HG03575 (cell line): ENCODE measurements around the gene HAP1.

ENCODE experiments used
- ATAC-seq: cut with Tn5 transposase; IDR thresholded peaks from one replicate; pipeline ENCODE4 v1.9.1; 2021; ENCODE audit not compliant: unreplicated experiment, insufficient number of reproducible peaks, low FRiP score; ENCODE audit errors: extremely low read depth

Gene HAP1

GRCh38 chr17:41767324-41768042 is 33.0 kb upstream of the HAP1 start:
- ATAC-seq = no peak

GRCh38 chr17:41766135-41766534 is 31.7 kb upstream of the HAP1 start:
- ATAC-seq = no peak

- no peak for ATAC-seq
Observed at GRCh38 chr17:41763327-41763726, 28.9 kb upstream of the HAP1 start.

- ATAC-seq = no peak
Observed at GRCh38 chr17:41762841-41763240, 28.4 kb upstream of the HAP1 start.

- ATAC-seq = no peak
Observed at GRCh38 chr17:41762391-41762790, 27.9 kb upstream of the HAP1 start.

- ATAC-seq = no peak
Observed at GRCh38 chr17:41760878-41761277, 26.4 kb upstream of the HAP1 start.

GRCh38 chr17:41758601-41759000 is 24.2 kb upstream of the HAP1 start:
- no peak for ATAC-seq

GRCh38 chr17:41754066-41754465 is 19.6 kb upstream of the HAP1 start:
- no peak for ATAC-seq

GRCh38 chr17:41751288-41751687 is 16.8 kb upstream of the HAP1 start:
- no peak for ATAC-seq

GRCh38 chr17:41750862-41751261 is 16.4 kb upstream of the HAP1 start:
- no peak for ATAC-seq

- ATAC-seq = no peak
Observed at GRCh38 chr17:41748275-41748674, 13.8 kb upstream of the HAP1 start.

GRCh38 chr17:41741709-41742108 is 7.3 kb upstream of the HAP1 start:
- no peak for ATAC-seq

GRCh38 chr17:41740506-41740905 is 6.1 kb upstream of the HAP1 start:
- ATAC-seq = no peak

- ATAC-seq = no peak
Observed at GRCh38 chr17:41739661-41740352, 5.4 kb upstream of the HAP1 start.

GRCh38 chr17:41738801-41739112 is 4.3 kb upstream of the HAP1 start:
- no peak for ATAC-seq

- ATAC-seq = no peak
Observed at GRCh38 chr17:41738077-41738800, 3.8 kb upstream of the HAP1 start.

GRCh38 chr17:41737680-41738023 is 3.2 kb upstream of the HAP1 start:
- ATAC-seq = no peak

- no peak for ATAC-seq
Observed at GRCh38 chr17:41736983-41737679, 2.7 kb upstream of the HAP1 start.

- no peak for ATAC-seq
Observed at GRCh38 chr17:41735744-41736143, 1.3 kb upstream of the HAP1 start.

GRCh38 chr17:41734949-41735313 is 488 bp upstream of the HAP1 start:
- ATAC-seq = no peak
